Hepatocyte (in vitro differentiated cells): Measurements from ENCODE around the gene KCNMA1. TPM values are rescaled to one million over a fixed set of nuclear protein-coding genes. Genes with fewer than 3 reads are reported as not detected.

ENCODE experiments used
- DNase-seq: peaks from one replicate; pipeline ENCODE4 v3.0.0-alpha.2; 2016; ENCODE audit warnings: low spot score
- H2AFZ ChIP-seq: fragments of 200-600 bp; sonication (generic); 2 replicates; pipeline ENCODE4 v1.6.0; 2016; ENCODE audit warnings: antibody characterized with exemption, mild to moderate bottlenecking
- H3K27ac ChIP-seq: fragments of 200-600 bp; sonication (generic); 2 replicates; pipeline ENCODE4 v1.5.1; 2016; ENCODE audit warnings: mild to moderate bottlenecking
- H3K27me3 ChIP-seq: fragments of 200-600 bp; sonication (generic); 2 replicates; pipeline ENCODE4 v1.6.1; 2016
- H3K36me3 ChIP-seq: fragments of 200-600 bp; sonication (generic); replicated peaks from 2 replicates; pipeline ENCODE4 v1.5.1; 2016; ENCODE audit warnings: low read depth; ENCODE audit not compliant: insufficient read depth
- H3K4me1 ChIP-seq: fragments of 200-600 bp; sonication (generic); 2 replicates; pipeline ENCODE4 v1.5.1; 2016; ENCODE audit warnings: mild to moderate bottlenecking, moderate library complexity; ENCODE audit not compliant: insufficient read depth
- H3K4me2 ChIP-seq: fragments of 200-600 bp; sonication (generic); 2 replicates; pipeline ENCODE4 v1.6.0; 2016
- H3K4me3 ChIP-seq: fragments of 200-600 bp; sonication (generic); 2 replicates; pipeline ENCODE4 v1.5.1; 2016; ENCODE audit warnings: mild to moderate bottlenecking
- H3K79me2 ChIP-seq: fragments of 200-600 bp; sonication (generic); 2 replicates; pipeline ENCODE4 v1.6.0; 2017; ENCODE audit warnings: mild to moderate bottlenecking
- H3K9me2 ChIP-seq: fragments of 200-600 bp; sonication (generic); replicated peaks from 2 replicates; pipeline ENCODE4 v1.6.0; 2017; ENCODE audit warnings: mild to moderate bottlenecking; ENCODE audit not compliant: insufficient read depth
- H3K9me3 ChIP-seq: fragments of 200-600 bp; sonication (generic); 2 replicates; pipeline ENCODE4 v1.5.1; 2016; ENCODE audit warnings: low read depth, mild to moderate bottlenecking
- H4K20me1 ChIP-seq: fragments of 200-600 bp; sonication (generic); 2 replicates; pipeline ENCODE4 v1.6.0; 2016; ENCODE audit warnings: mild to moderate bottlenecking; ENCODE audit not compliant: insufficient read depth, poor library complexity, severe bottlenecking
- EZH2 ChIP-seq: fragments of 200-600 bp; sonication (generic); IDR thresholded peaks from 2 replicates; pipeline ENCODE4 v1.6.1; 2016; ENCODE audit warnings: antibody characterized with exemption, mild to moderate bottlenecking, borderline replicate concordance
- EZH2phosphoT487 ChIP-seq: fragments of 200-600 bp; sonication (generic); IDR thresholded peaks from one replicate; pipeline ENCODE4 v1.6.1; 2018; ENCODE audit warnings: antibody characterized with exemption, mild to moderate bottlenecking, low read depth, moderate library complexity; ENCODE audit not compliant: unreplicated experiment, severe bottlenecking
- WGBS: methylation state at CpG from one replicate; pipeline ENCODE4 v1.1.6; 2016; ENCODE audit warnings: low lambda C conversion rate; ENCODE audit errors: missing lambda C conversion rate; 5-methylcytosine and 5-hydroxymethylcytosine counted together
- polyA plus RNA-seq: library from polyadenylated mRNA; unstranded; fragments of >200 nt; fragmentation: Nextera tagmentation; extraction: Ambion mirVana; gene quantifications from 2 replicates; pipeline ENCODE4 v1.2.1, GENCODE V29; 2016
- total RNA-seq: library from RNA; depleted of rRNA; stranded (reverse); fragments of >200 nt; gene quantifications from 2 replicates; pipeline ENCODE4 v1.2.3, GENCODE V29; 2014
- TF ChIP-seq, protein P1 (sequence below): fragments of 200-600 bp; sonication (generic); IDR thresholded peaks from 2 replicates; pipeline ENCODE4 v1.5.1; 2016; ENCODE audit warnings: antibody characterized with exemption, mild to moderate bottlenecking; ENCODE audit not compliant: poor library complexity

The KCNMA1 gene
- total and polyA plus RNA-seq, 2 experiments from 2014 or later: 42.6 to 73.3 TPM

- no peak overlapping the region for H2AFZ ChIP-seq
- WGBS: 70% methylated on average over 5 of the region's 5 CpGs
- H3K4me2 ChIP-seq: no peak overlapping the region
- DNase-seq: no peak
- no peaks in the 10 kb centered on the region for H4K20me1 ChIP-seq
- H3K27ac ChIP-seq: peak overlapping the region; percentile 60
- H3K9me3 ChIP-seq: no peaks in the 10 kb centered on the region
- no peaks in the 10 kb centered on the region for H3K9me2 ChIP-seq
- no peaks in the 10 kb centered on the region for H3K27me3 ChIP-seq
- no peak overlapping the region for H3K4me3 ChIP-seq
- H3K36me3 ChIP-seq: no peaks in the 10 kb centered on the region
- no peaks in the 10 kb centered on the region for H3K79me2 ChIP-seq
- TF ChIP-seq, protein P1, sequence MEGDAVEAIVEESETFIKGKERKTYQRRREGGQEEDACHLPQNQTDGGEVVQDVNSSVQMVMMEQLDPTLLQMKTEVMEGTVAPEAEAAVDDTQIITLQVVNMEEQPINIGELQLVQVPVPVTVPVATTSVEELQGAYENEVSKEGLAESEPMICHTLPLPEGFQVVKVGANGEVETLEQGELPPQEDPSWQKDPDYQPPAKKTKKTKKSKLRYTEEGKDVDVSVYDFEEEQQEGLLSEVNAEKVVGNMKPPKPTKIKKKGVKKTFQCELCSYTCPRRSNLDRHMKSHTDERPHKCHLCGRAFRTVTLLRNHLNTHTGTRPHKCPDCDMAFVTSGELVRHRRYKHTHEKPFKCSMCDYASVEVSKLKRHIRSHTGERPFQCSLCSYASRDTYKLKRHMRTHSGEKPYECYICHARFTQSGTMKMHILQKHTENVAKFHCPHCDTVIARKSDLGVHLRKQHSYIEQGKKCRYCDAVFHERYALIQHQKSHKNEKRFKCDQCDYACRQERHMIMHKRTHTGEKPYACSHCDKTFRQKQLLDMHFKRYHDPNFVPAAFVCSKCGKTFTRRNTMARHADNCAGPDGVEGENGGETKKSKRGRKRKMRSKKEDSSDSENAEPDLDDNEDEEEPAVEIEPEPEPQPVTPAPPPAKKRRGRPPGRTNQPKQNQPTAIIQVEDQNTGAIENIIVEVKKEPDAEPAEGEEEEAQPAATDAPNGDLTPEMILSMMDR: no peak
- TF ChIP-seq EZH2phosphoT487 (no peak), EZH2 (no peak)
- peaks cover 12% of the 10 kb centered on the region for H3K4me1 ChIP-seq
Measured at GRCh38 chr10:77164616-77165311, 472.8 kb downstream of the KCNMA1 start.

DNA sequence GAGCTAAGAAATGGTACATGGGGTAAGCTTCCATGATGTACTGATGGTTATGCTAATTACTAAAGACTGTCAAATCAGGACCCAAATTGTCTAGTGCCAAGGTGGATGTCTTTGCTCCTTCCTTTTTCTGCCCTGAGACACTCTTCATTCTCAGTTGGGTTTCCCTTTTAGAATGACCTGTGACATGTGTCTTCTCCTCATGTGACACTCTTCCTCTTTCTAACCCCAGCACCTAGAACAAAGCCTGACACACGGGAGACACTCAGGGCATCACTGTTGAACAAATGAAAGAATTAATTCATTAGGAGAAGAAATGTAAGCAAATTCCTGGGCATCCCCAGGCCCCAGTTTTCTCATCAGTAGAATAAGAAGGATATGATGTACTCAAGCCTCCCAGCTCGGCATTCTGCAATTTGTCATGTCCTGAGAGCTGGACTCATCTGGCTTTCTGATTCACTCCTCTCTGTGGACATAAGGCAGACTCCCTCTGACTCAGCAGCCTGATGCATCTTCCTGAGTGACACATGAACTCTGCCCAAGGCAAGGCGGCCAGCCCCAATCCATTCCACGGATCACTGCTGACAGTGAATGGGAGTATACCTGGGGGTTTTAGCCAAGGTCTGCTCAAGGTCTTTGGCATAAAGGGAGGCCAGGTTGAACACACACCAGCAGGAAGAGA lies 473.8 kb downstream of the KCNMA1 start:
- Histone ChIP-seq H3K27ac (peak overlapping the region; percentile 66), H4K20me1 (no peaks in the 10 kb centered on the region), H3K9me3 (no peaks in the 10 kb centered on the region), H3K4me1 (peaks cover 12% of the 10 kb centered on the region), H3K79me2 (no peaks in the 10 kb centered on the region), H3K4me2 (peak overlapping the region; percentile 8), H3K27me3 (no peaks in the 10 kb centered on the region), H3K36me3 (no peaks in the 10 kb centered on the region), H2AFZ (no peak overlapping the region), H3K9me2 (no peaks in the 10 kb centered on the region), H3K4me3 (no peak overlapping the region)
- no peak for TF ChIP-seq EZH2
- TF ChIP-seq EZH2phosphoT487: no peak
- TF ChIP-seq, protein P1: no peak
- peak; percentile 88 for DNase-seq
- 31% methylated on average over 4 of the region's 4 CpGs for WGBS

GRCh38 chr10:77162697-77163096 lies 474.9 kb downstream of the KCNMA1 start:
- Histone ChIP-seq H3K4me3 (no peak overlapping the region), H3K27ac (no peak overlapping the region), H3K36me3 (no peaks in the 10 kb centered on the region), H3K27me3 (no peaks in the 10 kb centered on the region), H3K4me2 (no peak overlapping the region), H3K9me2 (no peaks in the 10 kb centered on the region), H3K79me2 (no peaks in the 10 kb centered on the region), H4K20me1 (no peaks in the 10 kb centered on the region), H3K9me3 (no peaks in the 10 kb centered on the region), H2AFZ (no peak overlapping the region), H3K4me1 (peaks cover 10% of the 10 kb centered on the region)
- WGBS: 83% methylated on average over 4 of the region's 4 CpGs
- DNase-seq: no peak
- TF ChIP-seq, protein P1: no peak
- TF ChIP-seq EZH2phosphoT487 (no peak), EZH2 (no peak)
